Stimulated activated CD8-positive, alpha-beta memory T cell treated with anti-CD3 and anti-CD28 coated beads, Interleukin-7, amount 100 ng/mL, for 4 hours (primary cell): ENCODE measurements around the gene PIP5KL1.

Source experiments
- DNase-seq, 2 donors: peaks; one replicate each; pipeline ENCODE4 v3.0.0-alpha.2; 2020; ENCODE audit warnings: low read depth in 2 of 2

PIP5KL1 gene

GRCh38 chr9:127873223-127873691 lies 57.3 kb downstream of the PIP5KL1 start:
- no peak for DNase-seq

GRCh38 chr9:127872369-127873222 lies 58.0 kb downstream of the PIP5KL1 start:
- DNase-seq: no peak

GRCh38 chr9:127871531-127871930 lies 59.0 kb downstream of the PIP5KL1 start:
- DNase-seq: no peak

- DNase-seq: no peak
Measured at GRCh38 chr9:127870887-127871286, 59.7 kb downstream of the PIP5KL1 start.
